ENCODE results near the gene PRDM8.

Gene PRDM8

GRCh38 chr4:80182237-80182866 lies 15.0 kb upstream of the PRDM8 start:
- H3K4me1 ChIP-seq (ENCODE audit: control insufficient read depth, low read length), result peaks cover 7% of the 10 kb centered on the region
- no peaks in the 10 kb centered on the region for H3F3A ChIP-seq (ENCODE audit: control insufficient read depth, insufficient read depth)
- no peaks in the 10 kb centered on the region for H3K9me2 ChIP-seq (replicated peaks; ENCODE audit: control insufficient read depth, low read length)
- TF ChIP-seq CTCF (IDR thresholded peaks at IDR 0.05; ENCODE audit: low read depth, low read length, poor library complexity, severe bottlenecking), result no peak
- no peak for TF ChIP-seq EZH2phosphoT487 (IDR thresholded peaks at IDR 0.05; ENCODE audit: borderline replicate concordance, low read length)
- no peaks in the 10 kb centered on the region for H4K20me1 ChIP-seq (ENCODE audit: control insufficient read depth, insufficient read depth, low read depth, low read length)
- no peak overlapping the region for H3K4me2 ChIP-seq (ENCODE audit: low read length)
- no peak overlapping the region for H3K27ac ChIP-seq (ENCODE audit: low read depth, low read length)
- H3K4me3 ChIP-seq (ENCODE audit: low read length), result no peak overlapping the region
- H3K9me3 ChIP-seq (ENCODE audit: control insufficient read depth, insufficient read depth, low read length), result no peaks in the 10 kb centered on the region; the same call in 1 of the 2 replicates
- H3K27me3 ChIP-seq (ENCODE audit: control insufficient read depth, low read length), result peaks cover 30% of the 10 kb centered on the region
- H3K36me3 ChIP-seq (ENCODE audit: control insufficient read depth, low read length), result no peaks in the 10 kb centered on the region
- no peaks in the 10 kb centered on the region for H3K79me2 ChIP-seq (ENCODE audit: control insufficient read depth, low read length)

- H3K27ac ChIP-seq (ENCODE audit: low read depth, low read length), result no peak overlapping the region
- H3K4me1 ChIP-seq (ENCODE audit: control insufficient read depth, low read length), result peaks cover 7% of the 10 kb centered on the region
- peak overlapping the region; percentile 55 for H3K4me2 ChIP-seq (ENCODE audit: low read length)
- peaks cover 30% of the 10 kb centered on the region for H3K27me3 ChIP-seq (ENCODE audit: control insufficient read depth, low read length)
- H3K9me2 ChIP-seq (replicated peaks; ENCODE audit: control insufficient read depth, low read length), result no peaks in the 10 kb centered on the region
- H3F3A ChIP-seq (ENCODE audit: control insufficient read depth, insufficient read depth), result no peaks in the 10 kb centered on the region
- H3K36me3 ChIP-seq (ENCODE audit: control insufficient read depth, low read length), result no peaks in the 10 kb centered on the region
- H3K4me3 ChIP-seq (ENCODE audit: low read length), result peak overlapping the region; percentile 44
- H3K9me3 ChIP-seq (ENCODE audit: control insufficient read depth, insufficient read depth, low read length), result no peaks in the 10 kb centered on the region; the same call in 1 of the 2 replicates
- TF ChIP-seq EZH2phosphoT487 (IDR thresholded peaks at IDR 0.05; ENCODE audit: borderline replicate concordance, low read length) (no peak), CTCF (IDR thresholded peaks at IDR 0.05; ENCODE audit: low read depth, low read length, poor library complexity, severe bottlenecking) (no peak)
- no peaks in the 10 kb centered on the region for H4K20me1 ChIP-seq (ENCODE audit: control insufficient read depth, insufficient read depth, low read depth, low read length)
- H3K79me2 ChIP-seq (ENCODE audit: control insufficient read depth, low read length), result no peaks in the 10 kb centered on the region
Observed at GRCh38 chr4:80183250-80184052, 13.9 kb upstream of the PRDM8 start.

GRCh38 chr4:80184053-80184824 lies 13.1 kb upstream of the PRDM8 start:
- Histone ChIP-seq H3K27ac (ENCODE audit: low read depth, low read length) (no peak overlapping the region), H3K9me2 (replicated peaks; ENCODE audit: control insufficient read depth, low read length) (no peaks in the 10 kb centered on the region), H3K79me2 (ENCODE audit: control insufficient read depth, low read length) (no peaks in the 10 kb centered on the region), H3K27me3 (ENCODE audit: control insufficient read depth, low read length) (peaks cover 30% of the 10 kb centered on the region), H3K4me2 (ENCODE audit: low read length) (peak overlapping the region; percentile 55), H3K36me3 (ENCODE audit: control insufficient read depth, low read length) (no peaks in the 10 kb centered on the region), H4K20me1 (ENCODE audit: control insufficient read depth, insufficient read depth, low read depth, low read length) (no peaks in the 10 kb centered on the region), H3K4me3 (ENCODE audit: low read length) (peak overlapping the region; percentile 44), H3F3A (ENCODE audit: control insufficient read depth, insufficient read depth) (no peaks in the 10 kb centered on the region), H3K4me1 (ENCODE audit: control insufficient read depth, low read length) (peaks cover 7% of the 10 kb centered on the region), H3K9me3 (ENCODE audit: control insufficient read depth, insufficient read depth, low read length) (no peaks in the 10 kb centered on the region)
- TF ChIP-seq EZH2phosphoT487 (IDR thresholded peaks at IDR 0.05; ENCODE audit: borderline replicate concordance, low read length), result 0 out of 2 replicates have a peak, but pooled peaks have one; percentile 7
- TF ChIP-seq CTCF (IDR thresholded peaks at IDR 0.05; ENCODE audit: low read depth, low read length, poor library complexity, severe bottlenecking), result peak; percentile 83

Measured in DOHH2 (cell line).